Liver (tissue), 9 donors: ENCODE data around the gene CNOT3. TPM values are rescaled to one million over a fixed set of nuclear protein-coding genes. Genes with fewer than 3 reads are reported as not detected.

ENCODE experiments used
- DNase-seq: peaks from one replicate; pipeline ENCODE4 v3.0.0-alpha.2; 2017; ENCODE audit warnings: low spot score
- H3K27ac ChIP-seq, 2 donors: one replicate each; pipeline ENCODE4 v1.7.0; 2013; ENCODE audit warnings: inconsistent platforms in 2 of 2, low read length in 2 of 2, control low read depth in 1 of 2, low read depth in 1 of 2, mild to moderate bottlenecking in 1 of 2
- H3K27me3 ChIP-seq, 4 donors: one replicate each; pipeline versions ENCODE4 v1.6.1 to v1.7.0; 2013; ENCODE audit warnings: low read length in 3 of 4, inconsistent platforms in 1 of 4, mild to moderate bottlenecking in 1 of 4, moderate library complexity in 1 of 4; ENCODE audit not compliant: control insufficient read depth in 4 of 4, insufficient read depth in 4 of 4
- H3K36me3 ChIP-seq, 4 donors: one replicate each; pipeline versions ENCODE4 v1.6.1 to v1.7.0; 2013; ENCODE audit warnings: low read length in 3 of 4, mild to moderate bottlenecking in 3 of 4, low read depth in 1 of 4, moderate library complexity in 1 of 4; ENCODE audit not compliant: control insufficient read depth in 4 of 4, insufficient read depth in 3 of 4
- H3K4me1 ChIP-seq, 4 donors: one replicate each; pipeline versions ENCODE4 v1.6.1 to v1.7.0; 2013; ENCODE audit warnings: low read length in 3 of 4, mild to moderate bottlenecking in 3 of 4, moderate library complexity in 1 of 4; ENCODE audit not compliant: control insufficient read depth in 4 of 4, insufficient read depth in 4 of 4
- H3K4me3 ChIP-seq, 3 donors: one replicate each; pipeline versions ENCODE4 v1.6.1 to v1.7.0; 2013; ENCODE audit warnings: low read length in 3 of 3, control low read depth in 1 of 3, low read depth in 1 of 3, mild to moderate bottlenecking in 1 of 3
- H3K9ac ChIP-seq, 2 donors: one replicate each; pipeline ENCODE4 v1.7.0; 2013; ENCODE audit warnings: low read length in 2 of 2, mild to moderate bottlenecking in 2 of 2, moderate library complexity in 2 of 2, control low read depth in 1 of 2, low read depth in 1 of 2
- H3K9me3 ChIP-seq, 4 donors: one replicate each; pipeline versions ENCODE4 v1.6.1 to v1.7.0; 2013; ENCODE audit warnings: low read length in 3 of 4; ENCODE audit not compliant: control insufficient read depth in 4 of 4
- EGR1 ChIP-seq, 2 donors: IDR thresholded peaks; 2 replicates each; pipeline ENCODE4 v1.6.1; 2016 to 2018; ENCODE audit warnings: antibody characterized with exemption in 2 of 2, low read depth in 2 of 2
- FOXA1 ChIP-seq: IDR thresholded peaks from 2 replicates; pipeline ENCODE4 v1.6.1; 2016; ENCODE audit warnings: antibody characterized with exemption
- FOXA2 ChIP-seq: IDR thresholded peaks from 2 replicates; pipeline ENCODE4 v1.6.1; 2016; ENCODE audit warnings: antibody characterized with exemption
- GABPA ChIP-seq, 2 donors: IDR thresholded peaks in 1 of 2; conservative IDR thresholded peaks in 1 of 2; 2 replicates each; pipeline ENCODE4 v1.6.1; 2016; ENCODE audit warnings: antibody characterized with exemption in 2 of 2, mild to moderate bottlenecking in 1 of 2, moderate library complexity in 1 of 2
- HNF4A ChIP-seq, 2 donors: conservative IDR thresholded peaks; 2 replicates each; pipeline ENCODE4 v1.6.1; 2016; ENCODE audit warnings: antibody characterized with exemption in 2 of 2, mild to moderate bottlenecking in 2 of 2
- HNF4G ChIP-seq: IDR thresholded peaks from 2 replicates; pipeline ENCODE4 v1.6.1; 2016; ENCODE audit warnings: antibody characterized with exemption
- JUND ChIP-seq, 2 donors: IDR thresholded peaks; 2 replicates each; pipeline ENCODE4 v1.6.1; 2016; ENCODE audit warnings: antibody characterized with exemption in 2 of 2
- NR2F2 ChIP-seq: IDR thresholded peaks from 2 replicates; pipeline ENCODE4 v1.6.1; 2016; ENCODE audit warnings: antibody characterized with exemption
- RAD21 ChIP-seq, 2 donors: IDR thresholded peaks; 2 replicates each; pipeline ENCODE4 v1.6.1; 2016; ENCODE audit warnings: antibody characterized with exemption in 2 of 2, mild to moderate bottlenecking in 2 of 2
- RXRA ChIP-seq, 2 donors: IDR thresholded peaks; 2 replicates each; pipeline ENCODE4 v1.6.1; 2017 to 2018; ENCODE audit warnings: antibody characterized with exemption in 2 of 2, mild to moderate bottlenecking in 1 of 2
- SP1 ChIP-seq: IDR thresholded peaks from 2 replicates; pipeline ENCODE4 v1.6.1; 2018; ENCODE audit warnings: antibody characterized with exemption, mild to moderate bottlenecking
- TAF1 ChIP-seq: conservative IDR thresholded peaks from 2 replicates; pipeline ENCODE4 v1.6.1; 2016; ENCODE audit warnings: antibody characterized with exemption, mild to moderate bottlenecking
- YY1 ChIP-seq: IDR thresholded peaks from 2 replicates; pipeline ENCODE4 v1.6.1; 2016; ENCODE audit warnings: antibody characterized with exemption, mild to moderate bottlenecking
- WGBS: extraction: QIAGEN DNeasy Blood & Tissue Kit; methylation state at CpG from one replicate; pipeline ENCODE4 v1.1.7; 2013; 5-methylcytosine and 5-hydroxymethylcytosine counted together
- polyA plus RNA-seq, 2 donors: library from polyadenylated mRNA; stranded (reverse) in 1 of 2; unstranded in 1 of 2; fragments of 200-250 nt in 1 of 2; fragments of >200 nt in 1 of 2; fragmentation: Nextera tagmentation in 1 of 2; extraction: Ambion mirVana in 1 of 2; gene quantifications; one replicate each; pipeline versions ENCODE4 v1.2.1 to v1.2.3, GENCODE V29; 2013 to 2015
- total RNA-seq, 2 donors: library from RNA; depleted of rRNA; stranded (reverse); fragments of >200 nt; gene quantifications; one replicate each; pipeline ENCODE4 v1.2.3, GENCODE V29; 2014
- TF ChIP-seq, protein P1 (sequence below): fragments of 150-350 bp; IDR thresholded peaks from 2 replicates; pipeline ENCODE4 v1.5.1; 2017; ENCODE audit warnings: improper control_type of control experiment, low read depth, low read length; ENCODE audit not compliant: missing input control
- TF ChIP-seq, protein P2 (sequence below): IDR thresholded peaks from 2 replicates; pipeline ENCODE4 v1.6.1; 2016; ENCODE audit warnings: antibody characterized with exemption
- TF ChIP-seq, protein P3 (sequence below): IDR thresholded peaks from 2 replicates; pipeline ENCODE4 v1.6.1; 2016; ENCODE audit warnings: antibody characterized with exemption
- TF ChIP-seq, protein P4 (sequence below): IDR thresholded peaks from 2 replicates; pipeline ENCODE4 v1.6.1; 2016; ENCODE audit warnings: antibody characterized with exemption
- TF ChIP-seq, protein P5 (sequence below): IDR thresholded peaks from 2 replicates; pipeline ENCODE4 v1.6.1; 2016; ENCODE audit warnings: antibody characterized with exemption, mild to moderate bottlenecking
- donor health status: healthy.
- donor health status: healthy.
- donor health status: healthy.
- donor health status: healthy.
- donor health status: healthy.

Gene CNOT3
- total and polyA plus RNA-seq, 4 donors: 3.7 to 13.0 (median 9.1) TPM

DNA sequence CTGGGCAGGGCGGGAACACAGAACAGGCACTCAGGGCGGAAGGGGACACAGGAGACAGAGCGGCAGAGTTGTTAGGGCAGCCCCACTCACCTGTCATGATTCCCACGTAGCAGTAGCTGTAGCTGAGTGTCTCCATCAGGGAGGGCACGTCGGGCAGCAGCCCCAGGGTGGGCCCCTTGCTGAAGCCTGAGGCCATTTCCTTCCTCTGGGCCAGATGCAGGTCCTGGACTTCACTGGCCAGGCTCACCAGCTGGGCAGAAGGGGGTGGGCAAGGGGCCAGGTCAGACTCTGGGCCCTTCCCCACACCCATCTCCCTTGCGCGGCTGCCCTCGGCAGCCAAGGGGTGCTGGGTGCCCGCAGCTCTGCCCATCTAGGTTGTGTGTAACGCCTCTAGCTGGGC lies 45.9 kb downstream of the CNOT3 start:
- Histone ChIP-seq H3K4me1 (peaks cover 1 to 3% (median 2%) of the 10 kb centered on the region in 4 donors), H3K9ac (no peak overlapping the region), H3K27ac (no peak overlapping the region), H3K36me3 (peaks cover 0 to 11% (median 5%) of the 10 kb centered on the region in 4 donors), H3K4me3 (no peak overlapping the region), H3K27me3 (no peaks in the 10 kb centered on the region), H3K9me3 (no peaks in the 10 kb centered on the region)
- no peak for DNase-seq
- no peak for TF ChIP-seq NR2F2
- no peak for TF ChIP-seq FOXA1
- TF ChIP-seq FOXA2: no peak
- TF ChIP-seq TAF1: no peak
- no peak for TF ChIP-seq YY1
- TF ChIP-seq, protein P1, sequence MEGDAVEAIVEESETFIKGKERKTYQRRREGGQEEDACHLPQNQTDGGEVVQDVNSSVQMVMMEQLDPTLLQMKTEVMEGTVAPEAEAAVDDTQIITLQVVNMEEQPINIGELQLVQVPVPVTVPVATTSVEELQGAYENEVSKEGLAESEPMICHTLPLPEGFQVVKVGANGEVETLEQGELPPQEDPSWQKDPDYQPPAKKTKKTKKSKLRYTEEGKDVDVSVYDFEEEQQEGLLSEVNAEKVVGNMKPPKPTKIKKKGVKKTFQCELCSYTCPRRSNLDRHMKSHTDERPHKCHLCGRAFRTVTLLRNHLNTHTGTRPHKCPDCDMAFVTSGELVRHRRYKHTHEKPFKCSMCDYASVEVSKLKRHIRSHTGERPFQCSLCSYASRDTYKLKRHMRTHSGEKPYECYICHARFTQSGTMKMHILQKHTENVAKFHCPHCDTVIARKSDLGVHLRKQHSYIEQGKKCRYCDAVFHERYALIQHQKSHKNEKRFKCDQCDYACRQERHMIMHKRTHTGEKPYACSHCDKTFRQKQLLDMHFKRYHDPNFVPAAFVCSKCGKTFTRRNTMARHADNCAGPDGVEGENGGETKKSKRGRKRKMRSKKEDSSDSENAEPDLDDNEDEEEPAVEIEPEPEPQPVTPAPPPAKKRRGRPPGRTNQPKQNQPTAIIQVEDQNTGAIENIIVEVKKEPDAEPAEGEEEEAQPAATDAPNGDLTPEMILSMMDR: no peak
- TF ChIP-seq HNF4A (conservative IDR thresholded peaks at IDR 0.05): no peak
- no peak for TF ChIP-seq RXRA (IDR thresholded peaks at IDR 0.05)
- TF ChIP-seq SP1: no peak
- TF ChIP-seq HNF4G: no peak
- TF ChIP-seq, protein P2, sequence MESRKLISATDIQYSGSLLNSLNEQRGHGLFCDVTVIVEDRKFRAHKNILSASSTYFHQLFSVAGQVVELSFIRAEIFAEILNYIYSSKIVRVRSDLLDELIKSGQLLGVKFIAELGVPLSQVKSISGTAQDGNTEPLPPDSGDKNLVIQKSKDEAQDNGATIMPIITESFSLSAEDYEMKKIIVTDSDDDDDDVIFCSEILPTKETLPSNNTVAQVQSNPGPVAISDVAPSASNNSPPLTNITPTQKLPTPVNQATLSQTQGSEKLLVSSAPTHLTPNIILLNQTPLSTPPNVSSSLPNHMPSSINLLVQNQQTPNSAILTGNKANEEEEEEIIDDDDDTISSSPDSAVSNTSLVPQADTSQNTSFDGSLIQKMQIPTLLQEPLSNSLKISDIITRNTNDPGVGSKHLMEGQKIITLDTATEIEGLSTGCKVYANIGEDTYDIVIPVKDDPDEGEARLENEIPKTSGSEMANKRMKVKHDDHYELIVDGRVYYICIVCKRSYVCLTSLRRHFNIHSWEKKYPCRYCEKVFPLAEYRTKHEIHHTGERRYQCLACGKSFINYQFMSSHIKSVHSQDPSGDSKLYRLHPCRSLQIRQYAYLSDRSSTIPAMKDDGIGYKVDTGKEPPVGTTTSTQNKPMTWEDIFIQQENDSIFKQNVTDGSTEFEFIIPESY: no peak
- TF ChIP-seq, protein P3, sequence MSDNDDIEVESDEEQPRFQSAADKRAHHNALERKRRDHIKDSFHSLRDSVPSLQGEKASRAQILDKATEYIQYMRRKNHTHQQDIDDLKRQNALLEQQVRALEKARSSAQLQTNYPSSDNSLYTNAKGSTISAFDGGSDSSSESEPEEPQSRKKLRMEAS: no peak
- no peak for TF ChIP-seq JUND (IDR thresholded peaks at IDR 0.05)
- TF ChIP-seq RAD21 (IDR thresholded peaks at IDR 0.05): no peak
- TF ChIP-seq EGR1 (IDR thresholded peaks at IDR 0.05; ENCODE audit: low read depth in 2 of 2): no peak
- WGBS: 94% methylated on average over 11 of the region's 11 CpGs

DNA sequence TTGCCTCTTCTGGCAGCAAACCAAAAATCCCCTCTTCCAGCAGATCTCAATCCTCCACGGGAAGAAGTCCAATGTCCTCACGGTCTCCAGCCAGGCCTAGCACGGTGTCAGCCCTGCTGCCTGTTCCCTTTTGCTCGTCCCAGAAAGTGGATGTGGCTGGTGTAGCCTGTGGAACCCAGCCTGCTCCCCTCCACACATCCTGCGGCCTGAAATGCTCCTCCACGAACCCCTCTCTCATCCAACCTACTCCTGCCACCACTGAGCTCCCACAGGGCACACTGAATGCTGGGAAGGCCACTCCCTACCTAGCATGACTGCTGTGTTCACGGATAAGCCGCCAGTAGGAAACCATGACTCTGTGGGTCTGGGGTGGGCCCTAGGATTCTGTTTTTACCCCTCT lies 48.8 kb downstream of the CNOT3 start:
- no peak overlapping the region for H3K27ac ChIP-seq
- H3K9ac ChIP-seq: no peak overlapping the region
- WGBS: 95% methylated on average over 8 of the region's 8 CpGs
- H3K27me3 ChIP-seq: no peaks in the 10 kb centered on the region
- peaks cover 2 to 11% (median 6%) of the 10 kb centered on the region in 4 donors for H3K4me1 ChIP-seq
- H3K4me3 ChIP-seq: no peak overlapping the region
- H3K9me3 ChIP-seq: no peaks in the 10 kb centered on the region
- no peak for DNase-seq
- peaks cover 0 to 6% (median 0%) of the 10 kb centered on the region in 4 donors for H3K36me3 ChIP-seq
- TF ChIP-seq TAF1: no peak
- TF ChIP-seq, protein P3: no peak
- TF ChIP-seq HNF4G: no peak
- no peak for TF ChIP-seq NR2F2
- TF ChIP-seq, protein P1: no peak
- TF ChIP-seq SP1: no peak
- TF ChIP-seq, protein P2: no peak
- TF ChIP-seq, protein P4, sequence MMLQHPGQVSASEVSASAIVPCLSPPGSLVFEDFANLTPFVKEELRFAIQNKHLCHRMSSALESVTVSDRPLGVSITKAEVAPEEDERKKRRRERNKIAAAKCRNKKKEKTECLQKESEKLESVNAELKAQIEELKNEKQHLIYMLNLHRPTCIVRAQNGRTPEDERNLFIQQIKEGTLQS: no peak
- no peak for TF ChIP-seq RXRA (IDR thresholded peaks at IDR 0.05)
- no peak for TF ChIP-seq HNF4A (conservative IDR thresholded peaks at IDR 0.05)
- TF ChIP-seq GABPA (IDR thresholded peaks at IDR 0.05 in 1 of 2, conservative IDR thresholded peaks at IDR 0.05 in 1 of 2): no peak
- TF ChIP-seq EGR1 (IDR thresholded peaks at IDR 0.05; ENCODE audit: low read depth in 2 of 2): no peak
- TF ChIP-seq JUND (IDR thresholded peaks at IDR 0.05): no peak
- TF ChIP-seq RAD21 (IDR thresholded peaks at IDR 0.05): no peak
- no peak for TF ChIP-seq FOXA1
- TF ChIP-seq FOXA2: no peak
- TF ChIP-seq, protein P5, sequence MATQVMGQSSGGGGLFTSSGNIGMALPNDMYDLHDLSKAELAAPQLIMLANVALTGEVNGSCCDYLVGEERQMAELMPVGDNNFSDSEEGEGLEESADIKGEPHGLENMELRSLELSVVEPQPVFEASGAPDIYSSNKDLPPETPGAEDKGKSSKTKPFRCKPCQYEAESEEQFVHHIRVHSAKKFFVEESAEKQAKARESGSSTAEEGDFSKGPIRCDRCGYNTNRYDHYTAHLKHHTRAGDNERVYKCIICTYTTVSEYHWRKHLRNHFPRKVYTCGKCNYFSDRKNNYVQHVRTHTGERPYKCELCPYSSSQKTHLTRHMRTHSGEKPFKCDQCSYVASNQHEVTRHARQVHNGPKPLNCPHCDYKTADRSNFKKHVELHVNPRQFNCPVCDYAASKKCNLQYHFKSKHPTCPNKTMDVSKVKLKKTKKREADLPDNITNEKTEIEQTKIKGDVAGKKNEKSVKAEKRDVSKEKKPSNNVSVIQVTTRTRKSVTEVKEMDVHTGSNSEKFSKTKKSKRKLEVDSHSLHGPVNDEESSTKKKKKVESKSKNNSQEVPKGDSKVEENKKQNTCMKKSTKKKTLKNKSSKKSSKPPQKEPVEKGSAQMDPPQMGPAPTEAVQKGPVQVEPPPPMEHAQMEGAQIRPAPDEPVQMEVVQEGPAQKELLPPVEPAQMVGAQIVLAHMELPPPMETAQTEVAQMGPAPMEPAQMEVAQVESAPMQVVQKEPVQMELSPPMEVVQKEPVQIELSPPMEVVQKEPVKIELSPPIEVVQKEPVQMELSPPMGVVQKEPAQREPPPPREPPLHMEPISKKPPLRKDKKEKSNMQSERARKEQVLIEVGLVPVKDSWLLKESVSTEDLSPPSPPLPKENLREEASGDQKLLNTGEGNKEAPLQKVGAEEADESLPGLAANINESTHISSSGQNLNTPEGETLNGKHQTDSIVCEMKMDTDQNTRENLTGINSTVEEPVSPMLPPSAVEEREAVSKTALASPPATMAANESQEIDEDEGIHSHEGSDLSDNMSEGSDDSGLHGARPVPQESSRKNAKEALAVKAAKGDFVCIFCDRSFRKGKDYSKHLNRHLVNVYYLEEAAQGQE: no peak
- no peak for TF ChIP-seq YY1
